Activated CD8-positive, alpha-beta memory T cell treated with anti-CD3 and anti-CD28 coated beads for 1 hour (primary cell): ENCODE measurements around the gene PRDM1.
"Not testable (repeated sequence)": the region's sequence is repeated elsewhere in the genome, so short reads cannot be mapped to it uniquely, and the experiment has no call there.

ENCODE experiments used
- DNase-seq, 2 donors: peaks; one replicate each; pipeline ENCODE4 v3.0.0-alpha.2; 2020; ENCODE audit warnings: low read depth in 1 of 2; ENCODE audit errors: extremely low read depth in 1 of 2

PRDM1 gene

DNA sequence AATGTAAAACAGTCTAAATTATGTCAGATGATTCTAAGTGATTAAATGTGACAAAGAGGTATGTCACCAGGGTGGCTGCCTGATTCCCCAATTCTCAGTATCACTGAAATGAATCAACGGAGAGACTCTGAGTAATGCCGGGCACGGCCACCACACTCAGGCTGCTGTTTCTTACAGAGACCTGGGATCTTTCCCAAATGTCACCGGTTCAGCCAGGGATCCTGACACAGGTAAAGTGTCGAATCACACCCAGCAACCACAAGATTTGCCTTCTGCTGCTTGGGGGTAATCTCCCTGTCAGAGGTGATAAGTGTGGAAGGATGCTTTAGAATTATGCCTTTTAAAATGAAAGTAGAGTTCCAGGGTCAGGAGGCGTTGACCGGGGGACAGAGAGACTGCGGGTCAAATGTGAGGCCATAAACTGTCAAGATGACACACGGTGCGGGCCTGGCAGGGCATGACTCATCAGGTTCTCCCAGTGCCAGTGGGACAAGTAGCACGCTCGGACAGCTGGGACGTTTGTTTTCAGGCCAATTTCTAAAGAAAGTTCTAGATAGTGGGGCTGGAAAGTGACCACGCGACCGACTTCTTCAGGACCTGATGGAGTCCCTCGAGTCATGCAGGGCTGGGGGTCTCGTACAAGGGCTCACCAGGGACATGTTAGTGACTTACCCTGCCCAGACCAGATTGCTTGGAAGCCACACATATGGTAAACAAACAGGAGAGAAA lies 48.9 kb downstream of the PRDM1 start:
- no peak for DNase-seq

DNA sequence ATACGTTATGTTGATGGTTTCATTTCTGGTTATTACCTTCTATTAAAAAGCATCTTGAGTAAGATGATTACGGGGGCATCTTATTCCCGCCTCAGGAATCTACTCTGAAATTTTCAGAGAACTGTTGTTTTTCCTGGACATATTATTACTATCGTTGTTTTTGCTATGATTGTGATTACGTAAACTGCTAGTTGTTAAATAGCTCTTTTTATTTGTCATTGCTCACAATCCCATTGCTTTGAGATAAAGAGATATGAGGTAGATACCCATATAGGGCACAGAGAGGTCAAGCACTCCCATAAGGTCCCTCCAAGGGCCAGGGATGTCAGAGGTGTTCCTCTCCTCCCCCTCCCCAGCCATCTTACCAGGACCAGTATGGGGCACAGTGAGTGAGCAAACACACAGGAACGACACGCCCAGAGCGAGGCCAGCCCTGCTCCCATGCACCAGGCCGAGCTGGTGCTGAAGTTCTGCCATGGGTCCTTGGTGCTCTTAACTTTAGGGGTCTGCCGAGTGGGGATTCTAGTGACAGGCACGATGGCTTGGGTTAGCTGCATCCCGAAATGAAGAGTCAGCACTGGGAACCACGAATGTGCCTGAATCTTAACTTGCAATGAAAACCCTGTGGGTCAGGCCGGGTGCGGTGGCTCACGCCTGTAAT lies 49.9 kb downstream of the PRDM1 start:
- DNase-seq, result no peak

DNA sequence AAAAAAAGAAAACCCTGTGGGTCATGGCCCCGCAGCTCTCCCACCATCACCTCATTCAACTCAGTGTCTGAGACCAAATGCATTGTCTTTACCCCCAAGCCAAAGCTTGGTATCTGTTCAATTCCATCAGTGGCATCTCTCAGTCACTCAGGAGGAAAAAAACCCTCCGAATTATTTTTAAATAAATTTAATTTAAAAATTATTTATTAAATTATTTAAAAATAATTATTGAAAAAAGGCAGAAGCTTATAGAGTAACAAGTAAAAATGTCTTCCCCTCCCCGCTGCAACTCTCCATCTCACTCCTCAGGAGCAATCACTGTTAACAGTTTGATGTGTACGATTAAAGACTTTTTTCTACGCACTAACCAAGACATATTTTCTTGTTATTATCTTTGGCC lies 50.7 kb downstream of the PRDM1 start:
- DNase-seq, result no peak

DNA sequence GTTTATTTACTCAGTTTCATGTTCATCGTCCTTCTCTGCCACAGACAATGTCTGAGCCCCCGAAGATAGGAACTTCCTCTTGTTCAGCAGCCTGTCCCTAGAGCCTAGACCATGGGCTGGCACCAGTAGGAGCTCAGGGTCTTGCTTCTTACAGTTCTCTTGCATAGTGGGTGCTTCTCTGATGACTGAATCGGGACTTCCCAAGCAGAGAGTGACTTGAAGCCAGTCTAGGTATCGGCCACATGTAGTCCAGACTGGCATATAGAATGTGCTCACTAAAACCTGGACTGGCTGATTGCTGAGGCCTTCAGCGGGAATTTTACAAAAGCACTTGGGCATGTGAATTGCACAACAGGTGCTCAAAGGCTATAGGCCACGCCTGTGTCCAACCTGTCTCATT lies 52.0 kb downstream of the PRDM1 start:
- no peak for DNase-seq

DNA sequence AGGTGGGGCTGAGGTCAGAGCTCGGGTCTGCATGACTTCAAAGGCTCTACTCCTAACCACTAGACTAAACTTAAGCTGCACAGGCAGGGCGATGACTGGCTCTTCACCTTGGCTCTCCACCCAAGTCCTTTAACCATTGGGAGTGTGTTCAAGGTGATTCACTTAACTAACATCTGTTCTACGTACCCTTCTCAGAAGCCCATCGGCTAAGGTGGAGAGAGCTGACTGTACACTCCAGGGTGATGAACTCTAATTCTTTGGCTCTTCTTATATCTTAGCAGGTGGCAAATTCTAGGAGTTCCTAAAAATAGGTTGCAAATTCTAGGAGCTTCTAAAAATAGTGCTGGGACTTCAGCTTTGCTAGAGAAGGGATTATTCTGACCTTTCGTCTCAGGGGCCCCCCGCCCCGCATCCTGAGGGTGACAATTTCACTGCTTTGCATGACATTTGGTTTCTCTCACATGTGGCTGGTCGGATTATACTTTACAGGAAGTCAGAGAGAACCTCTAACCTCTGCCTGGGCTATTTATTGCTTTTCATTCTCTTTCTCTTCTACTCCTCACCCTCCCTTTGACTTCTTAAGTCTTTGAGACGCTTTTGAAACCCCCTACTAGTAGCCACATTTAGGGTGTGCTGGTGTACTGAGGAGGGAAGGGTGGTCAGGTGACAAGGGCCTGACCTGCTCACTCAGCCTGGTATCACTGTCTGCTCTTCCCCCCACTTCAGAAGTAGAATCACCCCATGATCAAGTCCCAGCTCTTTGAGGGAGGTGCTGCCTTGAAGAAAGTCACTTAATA lies 55.5 kb downstream of the PRDM1 start:
- DNase-seq, result no peak

DNA sequence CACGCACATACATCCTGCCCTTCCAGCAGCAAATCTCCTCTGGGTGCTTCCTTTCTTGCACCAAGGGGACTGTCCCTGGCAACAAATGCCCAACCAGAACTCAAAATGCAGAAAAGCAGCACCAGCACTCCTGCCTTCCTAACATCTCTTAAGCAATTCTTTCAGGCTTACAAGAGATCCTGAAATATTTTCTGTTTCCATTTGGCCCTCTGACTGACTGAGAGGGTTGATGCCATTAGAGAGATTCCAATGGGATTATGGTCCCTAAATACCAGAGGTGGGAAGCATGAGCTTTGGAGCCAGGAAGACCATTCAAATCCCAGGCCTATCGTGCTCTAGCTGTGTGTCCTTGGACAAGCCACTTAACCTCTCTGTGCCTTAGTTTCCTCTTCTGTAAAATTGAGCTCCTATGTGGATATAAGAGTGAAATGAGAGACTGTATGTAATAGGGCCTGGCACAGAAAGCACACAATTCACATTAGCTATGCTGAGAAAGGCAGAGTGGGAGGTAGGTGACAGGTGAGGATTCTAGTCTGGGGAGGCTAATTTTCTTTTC lies 56.8 kb downstream of the PRDM1 start:
- no peak for DNase-seq

DNA sequence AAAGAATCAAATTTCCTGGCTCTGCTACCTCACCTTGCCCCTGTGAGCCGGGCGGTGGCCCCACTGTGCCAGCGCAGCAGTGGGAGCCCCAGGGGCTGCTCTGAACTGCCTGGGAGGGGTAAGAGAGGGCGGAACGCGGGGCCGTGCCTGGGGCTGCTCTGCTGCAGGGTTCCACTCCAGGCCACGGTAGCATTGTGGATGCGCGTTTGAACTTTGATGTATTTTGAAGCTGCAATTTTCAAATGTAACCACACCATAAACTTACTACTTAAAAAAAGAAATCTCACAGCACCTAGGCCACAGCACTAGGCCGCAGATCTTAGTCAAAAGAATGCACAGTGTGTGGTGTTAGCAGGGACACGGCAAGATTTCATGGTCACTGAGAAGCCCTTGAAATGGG lies 57.5 kb downstream of the PRDM1 start:
- no peak for DNase-seq

DNA sequence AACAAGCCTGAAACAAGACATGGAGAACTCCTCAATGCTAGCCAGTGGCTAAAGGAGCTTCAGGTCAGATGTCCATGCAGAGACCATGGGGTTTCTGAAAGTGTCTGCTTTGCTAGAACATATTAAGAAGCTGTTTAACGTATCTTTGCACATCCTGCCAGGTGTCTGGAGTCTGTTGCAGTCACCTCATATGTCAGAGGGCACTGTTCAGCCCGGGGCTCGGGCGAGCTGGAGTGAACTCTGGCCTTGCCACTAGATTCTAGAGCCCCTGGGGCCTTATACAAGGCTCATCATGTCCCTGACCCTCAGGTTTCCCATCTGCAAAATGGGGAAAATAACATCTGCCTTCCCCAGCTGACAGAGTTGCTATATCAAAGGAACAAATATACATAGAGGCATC lies 59.0 kb downstream of the PRDM1 start:
- DNase-seq, result no peak

DNA sequence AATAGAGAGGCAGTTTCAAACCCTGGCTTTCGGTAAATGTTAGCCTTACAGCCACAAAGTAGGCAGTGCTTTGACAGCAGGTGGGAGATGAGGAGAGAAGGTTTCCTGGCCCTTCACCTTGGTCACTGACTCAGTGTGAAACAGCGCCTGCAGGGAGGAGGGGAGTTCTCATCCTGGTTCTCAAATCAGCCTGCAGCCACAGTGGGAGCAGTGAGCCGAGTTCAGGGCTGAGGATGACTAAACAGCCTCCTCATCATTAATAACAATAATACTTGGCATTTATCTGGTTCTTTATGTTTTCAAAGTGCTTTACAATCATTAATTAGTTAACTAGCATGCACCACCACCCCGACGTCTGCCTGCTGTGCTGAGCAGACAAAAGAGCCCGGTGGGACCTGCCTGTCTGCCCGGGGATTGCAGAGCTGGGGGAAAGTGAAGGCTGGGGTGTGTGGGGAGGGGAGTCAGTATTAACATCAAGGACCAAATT lies 59.6 kb downstream of the PRDM1 start:
- no peak for DNase-seq

DNA sequence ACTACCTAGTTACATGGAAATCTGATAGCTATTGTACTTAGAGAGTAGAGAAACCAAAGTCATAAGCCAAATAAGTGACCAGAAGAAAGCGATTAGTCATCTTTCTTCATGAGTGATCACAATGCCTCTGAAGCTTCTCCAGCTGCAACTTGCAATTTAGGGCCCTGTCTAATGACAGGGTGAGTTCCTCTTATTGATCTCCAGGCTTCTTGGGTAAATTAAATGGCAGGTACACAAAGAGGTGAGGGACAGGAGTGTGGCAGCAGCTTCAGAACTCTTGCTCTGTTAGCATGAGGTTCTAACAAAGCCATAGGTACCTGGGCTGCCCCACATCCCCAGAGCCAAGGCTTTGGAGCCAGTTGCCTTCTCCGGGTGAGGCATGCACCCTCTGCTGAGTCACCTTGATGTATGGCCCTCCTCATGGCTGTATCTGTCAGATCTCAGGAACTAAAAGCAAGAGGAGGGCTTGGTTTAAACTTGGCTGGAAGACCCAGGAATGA lies 60.8 kb downstream of the PRDM1 start:
- no peak for DNase-seq

DNA sequence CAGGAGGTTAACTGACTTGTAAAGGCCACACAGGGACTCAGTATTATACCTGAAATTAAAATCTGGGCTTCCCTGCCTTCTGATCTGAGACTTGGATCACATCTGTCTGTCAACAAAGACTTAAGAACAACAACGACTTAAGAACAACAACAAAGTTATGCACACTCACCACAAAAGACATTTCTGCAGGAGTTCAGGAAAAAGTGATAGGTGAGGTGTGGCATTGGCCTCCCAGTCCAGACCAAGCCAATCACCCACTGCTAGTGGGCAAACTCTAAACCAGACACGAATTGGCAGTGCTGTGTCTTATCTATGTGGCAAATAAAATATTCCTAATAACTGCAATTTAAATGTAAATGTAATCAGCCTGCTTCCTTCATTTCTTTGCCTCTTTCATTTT lies 61.3 kb downstream of the PRDM1 start:
- DNase-seq, result no peak

DNA sequence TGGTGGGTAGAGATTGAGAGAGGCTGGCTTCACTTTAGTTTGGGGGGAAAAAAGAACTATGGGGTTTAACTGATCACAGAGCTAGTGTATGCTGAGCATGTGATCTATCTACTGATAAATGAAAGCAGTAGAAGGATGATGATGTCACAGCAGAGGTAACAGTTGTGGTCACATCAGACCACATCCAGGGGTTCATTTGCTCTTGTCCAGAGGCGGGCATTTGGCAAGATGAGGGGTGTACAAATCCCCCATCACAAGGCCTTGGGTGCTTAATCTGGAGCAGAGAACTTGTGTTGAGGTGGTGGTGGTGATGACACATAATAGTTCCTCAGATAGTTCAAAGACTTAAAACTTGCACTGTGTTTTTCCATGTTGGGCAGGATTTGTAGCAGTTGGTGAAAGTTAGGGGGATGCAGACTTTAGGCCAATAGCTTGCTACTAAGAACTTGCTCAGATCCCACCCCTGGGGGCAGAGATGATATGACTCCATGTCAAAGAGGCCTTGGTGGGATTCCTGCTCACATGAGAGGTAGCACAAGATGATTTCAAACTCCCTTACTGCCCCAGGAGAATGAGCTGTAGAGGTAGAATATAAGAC lies 63.4 kb downstream of the PRDM1 start:
- DNase-seq, result no peak

DNA sequence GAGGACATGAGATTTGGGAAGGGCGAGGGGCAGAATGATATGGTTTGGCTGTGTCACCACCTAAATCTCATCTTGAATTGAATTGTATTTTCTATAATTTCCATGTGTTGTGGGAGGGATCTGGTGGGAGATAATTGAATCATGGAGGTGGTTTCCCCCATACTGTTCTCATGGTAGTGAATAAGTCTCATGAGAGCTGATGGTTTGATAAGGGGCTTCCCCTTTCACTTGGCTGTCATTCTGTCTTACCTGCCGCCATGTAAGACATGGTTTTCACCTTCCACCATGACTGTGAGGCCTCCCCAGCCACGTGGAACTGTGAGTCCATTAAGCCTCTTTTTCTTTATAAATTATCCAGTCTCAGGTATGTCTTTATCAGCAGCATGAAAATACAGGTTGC lies 66.3 kb downstream of the PRDM1 start:
- DNase-seq, result not testable (repeated sequence)

DNA sequence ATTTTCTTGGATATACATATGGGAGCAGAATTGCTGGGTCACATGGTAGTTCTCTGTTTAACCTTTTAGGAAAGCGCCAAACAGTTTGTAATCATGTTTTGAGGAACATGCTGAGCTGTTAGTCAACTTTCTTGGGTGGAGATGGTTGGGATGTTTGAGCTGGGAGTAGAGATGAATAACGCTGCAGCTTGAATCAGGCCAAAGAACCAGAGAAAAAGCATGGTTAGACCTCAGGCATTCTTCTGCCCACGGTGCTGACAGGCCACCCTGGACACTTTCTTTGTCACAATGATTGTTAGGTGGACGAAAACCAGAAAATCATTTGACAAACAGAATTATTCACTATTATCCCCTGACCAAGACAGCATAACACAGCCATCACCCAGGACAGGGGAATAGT lies 66.8 kb downstream of the PRDM1 start:
- no peak for DNase-seq

DNA sequence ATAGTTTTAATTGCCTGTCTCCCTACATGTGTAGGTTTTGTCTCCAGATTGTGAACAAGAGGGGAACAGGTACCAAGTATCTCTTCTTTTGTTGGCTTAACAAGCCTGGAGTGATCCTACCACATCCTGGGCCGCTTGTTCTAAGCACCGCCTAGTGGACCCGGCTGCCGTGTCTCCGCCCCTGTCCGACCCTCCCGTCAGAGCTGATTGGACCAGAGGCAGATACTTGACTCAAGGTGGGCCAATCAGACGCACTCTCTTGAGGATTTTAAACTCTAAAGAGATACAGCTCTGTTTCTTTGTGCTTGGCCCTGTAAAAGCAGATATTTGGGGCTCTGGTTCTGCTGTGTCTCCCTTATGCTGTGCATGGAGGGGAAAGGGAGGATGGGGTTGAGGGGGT lies 68.2 kb downstream of the PRDM1 start:
- DNase-seq, result no peak

DNA sequence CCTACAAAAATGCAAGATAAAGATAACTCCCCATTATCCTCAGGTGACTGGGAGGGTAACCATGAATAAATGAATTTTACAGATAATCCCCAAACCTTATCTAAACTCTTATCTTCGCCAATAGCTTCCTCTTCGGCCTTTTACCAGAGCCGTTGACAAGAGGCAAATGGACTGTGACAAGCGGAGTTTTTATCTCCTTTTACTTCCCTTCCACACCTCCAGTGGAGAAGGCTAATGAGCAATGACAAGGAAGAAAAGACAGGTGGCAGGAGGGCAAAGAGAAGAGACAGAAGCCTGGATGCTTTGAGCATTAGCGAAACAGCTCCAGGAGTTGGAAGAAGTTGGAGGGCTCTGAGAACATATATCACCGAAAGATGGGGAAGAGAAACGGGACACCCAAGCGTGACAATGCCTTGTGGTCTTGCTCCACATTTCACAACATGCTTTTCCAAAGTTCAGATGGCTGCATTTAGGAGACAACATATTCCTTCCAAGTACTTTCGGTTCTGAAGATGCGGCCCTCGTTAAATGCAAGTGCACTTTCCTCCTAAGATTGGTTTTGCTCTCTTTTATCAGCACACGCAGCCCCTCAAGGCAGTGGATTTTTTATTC lies 69.2 kb downstream of the PRDM1 start:
- no peak for DNase-seq

DNA sequence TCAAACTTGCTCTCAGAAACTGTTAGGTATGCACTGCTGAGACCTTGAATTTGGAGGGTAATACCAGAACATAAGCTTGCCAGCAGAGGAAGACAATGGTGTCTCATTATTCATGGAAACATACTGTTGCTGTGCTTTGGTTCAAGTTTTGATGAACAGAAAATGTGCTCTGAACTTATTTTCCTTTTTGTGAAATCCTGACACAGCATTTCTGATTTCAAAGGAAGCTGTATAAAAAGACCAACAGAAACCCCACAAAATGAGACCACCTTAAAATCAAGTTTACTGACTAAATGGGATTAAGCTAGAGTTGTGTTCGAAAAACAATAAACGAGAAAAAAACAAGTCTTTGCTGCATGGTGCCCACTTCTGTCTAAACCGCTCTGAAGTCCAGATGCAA lies 70.3 kb downstream of the PRDM1 start:
- DNase-seq, result no peak

DNA sequence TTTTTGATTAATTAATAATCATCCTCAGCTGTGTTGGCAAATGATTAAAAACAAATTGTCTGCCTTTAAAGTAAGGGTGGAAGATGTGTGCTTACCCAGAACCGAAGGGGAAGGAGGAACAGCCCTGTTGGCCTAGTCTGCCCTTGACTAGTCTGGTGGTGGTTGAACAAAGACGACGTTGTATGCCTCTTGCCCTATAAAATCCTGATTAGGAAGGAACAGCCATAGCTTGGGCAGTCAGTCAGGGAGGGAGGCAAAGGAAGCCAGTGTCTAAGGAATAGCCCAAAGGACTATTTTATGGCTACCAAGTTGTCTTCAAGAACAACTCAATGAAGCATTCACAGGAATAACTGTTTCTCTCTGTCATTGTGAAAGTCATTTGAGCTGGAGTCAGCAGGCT lies 70.7 kb downstream of the PRDM1 start:
- no peak for DNase-seq

DNA sequence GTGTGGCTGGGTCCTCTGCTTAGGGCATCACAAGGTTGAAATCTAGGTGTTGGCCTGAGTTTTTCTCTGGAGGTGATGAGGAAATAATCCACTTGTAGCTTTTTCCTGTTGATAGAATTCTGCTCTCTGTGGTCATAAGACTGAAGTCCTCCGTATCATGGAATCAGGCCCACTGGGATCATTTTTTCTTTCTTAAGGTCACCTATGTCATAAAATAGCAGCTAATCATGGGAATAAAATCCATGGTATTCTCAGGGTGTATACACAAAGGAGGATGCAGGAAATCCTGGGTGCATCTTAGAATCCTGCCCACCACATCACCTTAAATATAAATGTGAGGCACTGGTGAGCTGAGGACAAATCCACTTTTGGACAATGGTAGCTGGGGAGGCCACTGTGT lies 72.7 kb downstream of the PRDM1 start:
- DNase-seq, result no peak
